Fibroblast of skin of left biceps (primary cell): Measurements from ENCODE around the gene SRRM3.
"Not testable (repeated sequence)": the region's sequence is repeated elsewhere in the genome, so short reads cannot be mapped to it uniquely, and the experiment has no call there.

ENCODE experiments used
- DNase-seq, 2 experiments: peaks; one replicate each; pipeline ENCODE4 v3.0.0-alpha.2; 2013; ENCODE audit warnings: low read depth in 2 of 2

SRRM3 gene

GRCh38 chr7:76314042-76314721, 112.5 kb downstream of the SRRM3 start:
- DNase-seq, result peak; percentile 62 to 65

- not testable (repeated sequence) for DNase-seq
Measured at GRCh38 chr7:76314740-76315139, 113.0 kb downstream of the SRRM3 start.

GRCh38 chr7:76315364-76315763, 113.7 kb downstream of the SRRM3 start:
- no peak for DNase-seq

GRCh38 chr7:76316984-76317781, 115.5 kb downstream of the SRRM3 start:
- no peak for DNase-seq

GRCh38 chr7:76317782-76318487, 116.2 kb downstream of the SRRM3 start:
- peak; percentile 87 to 88 for DNase-seq

- DNase-seq, result peak in 1 of 2 experiments; percentile 59
Measured at GRCh38 chr7:76318488-76319353, 117.0 kb downstream of the SRRM3 start.

- no peak for DNase-seq
Measured at GRCh38 chr7:76325092-76325491, 123.4 kb downstream of the SRRM3 start.

- no peak for DNase-seq
Measured at GRCh38 chr7:76325811-76326210, 124.1 kb downstream of the SRRM3 start.

- no peak for DNase-seq
Measured at GRCh38 chr7:76326646-76327233, 125.0 kb downstream of the SRRM3 start.

GRCh38 chr7:76327610-76328009, 125.9 kb downstream of the SRRM3 start:
- no peak for DNase-seq

- no peak for DNase-seq
Measured at GRCh38 chr7:76328389-76328788, 126.7 kb downstream of the SRRM3 start.

- no peak for DNase-seq
Measured at GRCh38 chr7:76329479-76329878, 127.8 kb downstream of the SRRM3 start.

- DNase-seq, result no peak
Measured at GRCh38 chr7:76330261-76330660, 128.6 kb downstream of the SRRM3 start.

- no peak for DNase-seq
Measured at GRCh38 chr7:76330673-76331072, 129.0 kb downstream of the SRRM3 start.

- no peak for DNase-seq
Measured at GRCh38 chr7:76332078-76332477, 130.4 kb downstream of the SRRM3 start.

- no peak for DNase-seq
Measured at GRCh38 chr7:76333511-76334101, 131.9 kb downstream of the SRRM3 start.

- no peak for DNase-seq
Measured at GRCh38 chr7:76334320-76334967, 132.7 kb downstream of the SRRM3 start.

- DNase-seq, result not testable (repeated sequence)
Measured at GRCh38 chr7:76335417-76335816, 133.7 kb downstream of the SRRM3 start.

GRCh38 chr7:76336094-76336493, 134.4 kb downstream of the SRRM3 start:
- no peak for DNase-seq
